NCI-H128 (cell line): Measurements from ENCODE around the gene MIGA1.
"Not testable (repeated sequence)": the region's sequence is repeated elsewhere in the genome, so short reads cannot be mapped to it uniquely, and the experiment has no call there.

ENCODE experiments used
- DNase-seq: peaks from one replicate; lab custom pipeline; 2025; ENCODE audit not compliant: unreplicated experiment; lab: John Stamatoyannopoulos, UW

MIGA1 gene

DNA sequence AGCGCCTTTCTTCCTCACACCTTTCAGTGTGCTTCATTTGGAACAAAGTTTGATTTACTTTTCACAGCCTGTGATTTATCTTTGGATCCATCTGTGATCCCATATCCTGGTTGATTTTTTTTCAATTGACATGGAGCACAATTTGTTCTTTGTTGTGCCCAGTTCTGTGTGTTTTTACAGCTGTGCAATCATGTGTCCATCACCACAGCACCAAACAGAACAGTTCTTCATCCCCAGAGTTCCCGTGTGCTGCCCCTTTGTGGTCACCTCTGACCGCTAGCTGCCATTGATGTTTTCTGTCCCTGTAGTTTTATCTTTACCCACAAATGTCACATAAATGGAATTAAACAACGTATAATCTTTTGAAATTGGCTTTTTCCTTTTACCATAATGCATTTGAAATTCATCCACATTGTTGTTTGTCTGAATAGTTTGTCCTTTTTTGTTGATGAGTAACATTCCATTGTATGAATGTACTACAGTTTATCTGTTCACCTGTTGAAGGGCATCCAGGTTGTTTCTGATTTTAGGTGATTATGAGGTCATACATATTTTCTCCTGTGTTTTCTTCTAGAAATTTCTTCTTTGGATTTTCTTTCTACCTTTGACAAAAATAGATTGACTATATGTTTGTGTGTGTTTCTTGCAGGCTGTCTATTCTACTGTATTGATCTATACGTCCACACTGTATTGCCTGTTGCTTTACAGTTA, 17.4 kb downstream of the MIGA1 start:
- no peak for DNase-seq

DNA sequence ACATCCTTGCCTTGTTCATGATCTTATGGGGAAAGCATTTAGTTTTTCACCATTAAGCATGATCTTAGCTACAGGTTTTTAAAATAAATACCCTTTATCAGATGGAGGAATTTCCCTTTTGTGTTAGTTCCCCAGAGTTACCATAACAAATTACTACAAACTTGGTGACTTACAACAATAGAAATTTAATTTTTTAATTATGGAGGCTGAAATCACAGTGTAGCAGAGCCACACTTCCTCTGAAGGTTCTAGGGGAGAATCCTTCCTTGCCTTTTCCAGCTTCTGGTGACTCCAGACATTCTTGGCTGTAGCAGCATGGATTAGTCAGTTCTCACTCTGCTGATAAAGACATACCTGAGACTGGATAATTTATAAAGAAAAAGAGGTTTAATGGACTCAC, 18.5 kb downstream of the MIGA1 start:
- DNase-seq = no peak

DNA sequence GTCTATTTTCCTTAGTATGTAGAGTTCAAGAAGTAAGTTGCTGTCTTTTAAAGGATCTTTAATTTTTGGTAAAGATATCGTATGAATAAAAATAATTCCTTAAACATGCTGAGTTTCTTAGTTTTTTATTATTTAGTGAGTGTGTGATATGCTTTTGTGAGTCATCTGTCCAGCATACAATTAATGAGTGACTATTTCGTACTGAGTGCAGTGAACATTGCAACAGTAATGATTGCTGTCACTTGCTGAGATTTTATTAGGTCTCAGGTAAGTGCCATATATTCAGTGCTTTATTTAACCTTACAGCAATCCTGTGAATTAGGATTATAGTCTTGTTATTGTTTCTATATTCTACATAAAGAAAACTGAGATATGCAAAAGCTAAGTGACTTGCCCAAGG, 22.6 kb downstream of the MIGA1 start:
- no peak for DNase-seq

DNA sequence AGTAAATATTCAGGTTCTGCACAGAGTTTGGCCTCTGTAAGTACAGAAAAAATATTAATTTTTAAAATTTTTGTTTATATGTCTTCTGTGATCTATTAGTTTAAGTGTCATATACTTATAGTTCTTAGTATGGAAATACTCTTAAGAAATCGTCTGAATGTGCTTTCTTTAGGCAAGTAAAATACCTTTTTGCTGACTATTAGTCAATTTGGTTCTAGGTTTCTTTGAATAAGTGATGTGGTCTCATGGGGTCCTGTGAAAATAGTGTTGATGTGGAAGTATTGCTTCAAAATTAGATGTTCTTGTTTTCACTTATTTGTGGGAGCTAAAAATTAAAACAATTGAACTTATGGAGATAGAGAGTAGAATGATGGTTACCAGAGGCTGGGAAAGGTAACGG, 23.9 kb downstream of the MIGA1 start:
- DNase-seq = no peak

DNA sequence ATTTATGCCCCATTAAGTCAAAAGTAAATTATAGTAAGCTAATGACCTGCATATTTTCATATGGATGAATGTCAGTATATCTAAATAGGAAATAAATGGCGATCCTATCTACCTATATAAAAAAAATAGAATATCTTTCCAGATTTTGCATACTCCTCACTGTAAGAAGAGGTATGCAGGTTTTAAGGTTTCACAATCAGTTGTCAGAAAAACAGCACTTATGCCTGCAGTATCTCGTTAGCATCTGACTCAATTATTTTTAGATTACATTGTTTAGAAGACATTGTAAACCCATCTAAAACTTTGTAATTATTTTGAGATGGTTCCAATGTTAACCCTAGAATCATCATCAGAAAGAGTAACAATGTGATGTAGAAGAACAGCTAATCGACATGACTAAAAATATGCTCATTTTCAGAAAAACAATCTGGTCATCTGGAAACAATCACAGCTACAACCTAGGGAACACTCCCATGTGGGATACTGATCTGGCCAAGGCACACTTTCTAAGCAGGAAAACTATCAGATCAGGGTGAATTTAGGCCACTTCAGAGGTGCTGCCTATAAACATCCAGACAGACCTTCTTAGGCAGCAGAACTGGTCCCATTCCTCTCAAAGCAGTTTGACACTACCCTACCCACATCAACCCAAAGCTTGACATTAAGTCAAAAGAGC, 30.5 kb downstream of the MIGA1 start:
- DNase-seq = not testable (repeated sequence)

DNA sequence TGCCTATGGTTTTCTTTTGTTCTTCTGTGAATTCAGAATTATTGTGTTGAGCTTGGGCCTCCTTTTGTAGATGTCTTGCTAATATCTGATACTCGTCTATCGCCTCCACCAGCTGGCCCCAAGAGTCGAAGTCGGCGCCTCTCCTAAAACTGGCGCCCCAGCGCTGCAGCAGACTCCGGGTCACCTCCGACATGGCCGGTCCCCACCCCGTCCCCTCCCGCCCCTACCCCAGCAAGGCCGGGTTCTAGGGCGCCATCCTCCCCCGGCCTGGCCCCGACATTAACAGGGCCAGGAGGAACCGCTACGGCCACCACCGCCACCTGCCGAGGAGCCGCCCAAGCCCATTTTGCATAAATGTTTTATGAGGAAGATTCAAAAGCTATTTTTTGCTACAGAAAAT, 32.1 kb downstream of the MIGA1 start:
- not testable (repeated sequence) for DNase-seq

DNA sequence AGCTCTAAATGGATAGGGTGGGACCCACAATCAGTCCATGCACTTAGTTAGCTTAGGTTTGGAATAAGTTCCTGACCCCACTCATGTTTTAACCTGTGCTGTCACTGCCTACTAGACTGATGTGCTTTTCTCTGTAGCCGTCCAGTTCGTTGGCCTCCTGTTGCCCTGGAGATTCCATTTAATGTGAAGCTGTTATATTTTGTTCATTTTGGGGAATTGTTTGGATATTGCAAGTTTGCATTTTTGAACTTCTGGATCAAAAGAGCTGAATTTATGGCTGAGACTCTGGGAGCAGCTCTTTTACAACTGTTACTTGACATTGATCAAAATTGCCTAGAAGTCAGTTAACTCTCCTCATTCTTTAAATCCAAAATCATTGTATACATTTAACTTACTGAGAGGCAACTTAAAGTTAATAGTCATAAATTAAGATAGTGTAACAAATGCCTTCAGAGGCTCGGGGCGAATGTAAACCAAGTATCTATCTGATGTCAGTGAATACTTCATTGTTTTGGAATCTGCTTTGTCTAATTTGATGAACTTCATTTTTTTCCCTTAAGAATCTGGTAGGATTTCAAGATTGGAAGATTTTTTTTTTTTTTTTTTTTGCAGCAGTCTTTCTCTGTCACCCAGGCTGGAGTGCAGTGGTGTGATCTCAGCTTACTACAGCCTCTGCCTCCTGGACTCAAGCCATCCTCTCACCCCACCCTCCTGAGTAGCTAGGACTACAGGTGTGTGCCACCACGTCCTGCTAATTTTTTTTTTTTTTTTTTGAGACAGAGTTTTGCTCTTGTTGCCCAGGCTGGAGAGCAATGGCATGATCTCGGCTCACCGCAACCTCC, 38.1 kb downstream of the MIGA1 start:
- DNase-seq = no peak

DNA sequence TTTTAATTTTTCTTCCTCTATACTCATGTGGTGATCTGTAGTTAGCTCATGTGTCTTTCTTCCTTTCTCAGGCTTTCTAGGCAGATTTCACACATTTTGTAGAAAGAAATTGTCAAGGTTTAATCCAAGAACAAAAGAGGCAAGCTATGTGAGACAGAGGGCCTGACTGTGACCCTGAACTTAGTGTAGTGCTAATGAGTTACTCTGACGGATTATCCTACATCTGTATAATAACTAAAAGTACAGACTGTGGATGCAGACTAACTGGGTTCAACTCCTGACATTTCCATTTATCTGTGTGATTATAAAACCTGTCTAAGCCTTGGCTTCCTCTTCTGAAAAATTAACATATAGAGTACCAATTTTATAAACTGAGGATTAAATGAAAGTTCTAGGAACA, 40.7 kb downstream of the MIGA1 start:
- DNase-seq = no peak

DNA sequence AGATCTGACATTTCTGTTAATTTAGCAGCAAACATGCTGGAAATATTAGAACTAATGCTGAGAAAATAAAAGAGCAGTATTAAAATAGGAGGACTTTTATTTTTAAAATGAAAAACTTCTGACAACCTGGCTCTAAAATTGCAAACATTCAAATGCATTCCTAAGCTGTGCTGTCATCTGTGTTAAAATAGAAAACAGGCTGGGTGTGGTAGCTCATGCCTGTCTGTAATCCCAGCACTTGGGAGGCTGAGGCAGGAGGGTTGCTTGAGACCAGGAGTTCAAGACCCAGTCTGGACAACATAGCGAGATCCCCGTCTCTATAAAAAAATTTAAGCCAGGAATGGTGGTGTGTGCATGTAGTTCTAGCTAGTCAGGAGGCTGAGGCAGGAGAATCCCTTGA, 44.6 kb downstream of the MIGA1 start:
- DNase-seq = no peak

DNA sequence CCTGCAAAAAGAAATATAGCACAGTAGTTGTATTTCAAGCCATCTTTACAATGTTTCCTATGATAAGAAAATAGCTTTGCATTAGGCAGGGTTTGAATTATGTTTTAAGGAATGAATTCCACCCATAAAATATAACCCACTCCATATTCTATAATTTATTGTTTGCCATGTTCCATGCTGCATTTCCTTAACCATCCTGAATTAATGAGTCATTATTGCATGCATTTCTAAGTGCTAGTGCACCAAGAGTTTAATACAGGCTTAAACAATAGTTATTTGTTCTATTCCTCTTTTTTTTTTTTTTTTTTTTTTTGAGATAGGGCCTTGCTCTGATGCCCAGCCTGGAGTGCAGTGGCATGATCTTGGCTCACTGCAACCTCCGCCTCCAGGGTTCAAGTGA, 45.2 kb downstream of the MIGA1 start:
- no peak for DNase-seq

DNA sequence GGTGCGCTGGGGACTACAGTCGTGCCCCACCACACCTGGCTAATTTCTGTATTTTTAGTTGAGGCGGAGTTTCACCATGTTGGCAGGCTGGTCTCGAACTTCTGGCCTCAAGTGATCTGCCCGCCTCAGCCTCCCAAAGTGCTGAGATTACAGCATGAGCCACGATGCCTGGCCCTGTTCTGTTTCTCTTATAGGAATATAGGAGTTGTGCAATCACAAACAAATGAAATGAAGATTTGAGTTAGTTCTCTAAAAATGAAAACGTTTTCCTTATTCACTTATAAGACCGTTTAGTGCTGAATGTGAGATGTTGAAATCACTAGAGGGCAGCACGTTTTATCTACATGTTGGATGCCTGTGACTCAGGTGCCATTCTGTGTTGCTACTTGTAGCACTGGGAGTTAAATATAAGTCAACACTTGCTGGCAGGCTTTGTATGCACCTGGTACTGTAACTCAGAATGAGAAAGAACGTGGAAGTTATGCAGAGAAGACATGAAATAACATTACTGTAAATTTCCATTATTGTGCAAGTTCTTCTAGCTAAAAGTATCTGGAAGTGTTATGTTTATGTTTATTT, 45.8 kb downstream of the MIGA1 start:
- DNase-seq = no peak

DNA sequence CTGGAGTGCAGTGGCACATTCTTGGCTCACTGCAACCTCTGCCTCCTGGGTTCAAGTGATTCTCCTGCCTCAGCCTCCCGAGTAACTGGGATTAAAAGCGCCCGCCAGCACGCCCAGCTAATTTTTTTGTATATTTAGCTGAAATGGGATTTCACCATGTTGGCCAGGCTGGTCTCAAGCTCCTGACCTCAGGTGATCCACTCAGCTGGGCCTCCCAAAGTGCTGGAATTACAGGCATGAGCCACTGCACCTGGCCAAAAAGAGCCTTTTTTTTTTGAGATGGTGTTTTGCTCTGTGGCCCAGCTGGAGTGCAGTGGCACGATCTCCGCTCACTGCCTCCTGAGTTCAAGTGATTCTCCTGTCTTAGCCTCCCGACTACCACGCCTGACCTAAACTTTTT, 47.4 kb downstream of the MIGA1 start:
- DNase-seq = not testable (repeated sequence)

DNA sequence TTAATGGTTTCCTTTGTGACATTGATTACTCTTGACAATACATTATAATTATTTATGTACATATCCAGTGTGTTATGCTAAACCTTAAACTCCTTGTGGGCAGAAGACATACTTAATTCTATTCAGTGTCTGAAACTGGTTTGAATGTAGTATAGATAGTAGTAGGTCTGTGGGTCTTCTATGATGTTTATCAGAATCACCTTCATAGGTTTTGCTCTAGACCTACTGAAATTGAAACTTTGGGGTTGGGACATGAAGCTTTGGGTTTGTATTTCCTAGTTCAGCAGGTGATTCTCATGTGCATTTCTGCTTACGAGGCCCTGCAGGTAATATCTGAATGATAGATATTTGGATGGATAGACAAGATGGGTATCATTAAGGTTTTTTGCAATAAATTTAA, 48.6 kb downstream of the MIGA1 start:
- DNase-seq = no peak

DNA sequence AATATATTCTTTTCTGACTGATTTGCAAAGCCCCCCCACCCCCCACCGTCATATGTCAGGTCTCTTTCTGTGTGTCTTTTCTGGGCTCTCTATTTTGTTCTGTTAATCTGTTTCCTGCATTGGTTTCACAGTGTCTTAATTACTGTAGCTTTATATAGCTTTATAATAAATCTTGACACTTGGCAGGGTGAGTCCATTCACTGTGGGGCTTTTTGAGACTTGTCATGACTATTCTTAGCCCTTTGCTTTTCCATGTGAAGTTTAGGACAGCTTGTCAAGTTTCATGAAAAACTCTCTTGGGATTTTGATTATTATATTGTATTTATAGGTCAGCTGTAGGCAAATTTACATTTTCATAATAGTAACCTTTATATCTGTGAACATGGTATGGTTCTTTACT, 50.4 kb downstream of the MIGA1 start:
- DNase-seq = no peak

DNA sequence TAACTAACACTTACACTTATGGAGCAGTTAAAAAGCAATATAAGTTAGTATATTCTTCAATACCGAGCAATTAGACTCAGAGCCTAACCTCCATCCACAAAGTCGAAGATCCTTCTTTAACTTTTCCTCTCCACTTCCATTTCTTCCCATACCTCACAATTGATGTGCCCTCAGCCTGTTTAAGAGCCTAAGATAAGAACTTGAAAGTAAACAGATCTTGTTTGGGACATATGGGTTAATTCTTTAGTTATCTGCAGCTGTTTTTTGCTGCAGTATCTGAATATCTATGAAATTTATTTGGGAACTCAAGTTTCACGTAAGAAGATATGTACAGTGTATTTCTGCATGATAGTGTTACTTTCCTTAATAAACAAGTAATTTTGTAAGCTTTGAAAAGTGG, 51.5 kb downstream of the MIGA1 start:
- DNase-seq = no peak

DNA sequence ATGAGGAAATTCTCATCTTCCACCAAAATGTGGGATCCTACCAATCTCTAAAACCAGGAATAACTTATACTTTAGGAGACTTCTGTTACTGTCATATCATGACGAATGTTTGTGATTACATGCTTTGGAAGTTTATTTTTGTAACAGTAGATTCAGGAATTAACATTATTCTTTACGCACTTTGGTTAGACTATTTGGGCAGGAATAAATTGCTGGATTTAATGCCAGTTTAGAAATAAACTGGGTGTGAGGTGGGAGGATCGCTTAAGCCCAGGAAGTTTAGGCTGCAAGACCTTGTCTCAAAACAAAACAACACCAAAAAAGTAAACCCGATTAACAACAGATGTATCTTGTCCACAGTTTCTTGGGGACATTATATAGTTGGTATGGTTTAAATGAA, 52.1 kb downstream of the MIGA1 start:
- DNase-seq = no peak

DNA sequence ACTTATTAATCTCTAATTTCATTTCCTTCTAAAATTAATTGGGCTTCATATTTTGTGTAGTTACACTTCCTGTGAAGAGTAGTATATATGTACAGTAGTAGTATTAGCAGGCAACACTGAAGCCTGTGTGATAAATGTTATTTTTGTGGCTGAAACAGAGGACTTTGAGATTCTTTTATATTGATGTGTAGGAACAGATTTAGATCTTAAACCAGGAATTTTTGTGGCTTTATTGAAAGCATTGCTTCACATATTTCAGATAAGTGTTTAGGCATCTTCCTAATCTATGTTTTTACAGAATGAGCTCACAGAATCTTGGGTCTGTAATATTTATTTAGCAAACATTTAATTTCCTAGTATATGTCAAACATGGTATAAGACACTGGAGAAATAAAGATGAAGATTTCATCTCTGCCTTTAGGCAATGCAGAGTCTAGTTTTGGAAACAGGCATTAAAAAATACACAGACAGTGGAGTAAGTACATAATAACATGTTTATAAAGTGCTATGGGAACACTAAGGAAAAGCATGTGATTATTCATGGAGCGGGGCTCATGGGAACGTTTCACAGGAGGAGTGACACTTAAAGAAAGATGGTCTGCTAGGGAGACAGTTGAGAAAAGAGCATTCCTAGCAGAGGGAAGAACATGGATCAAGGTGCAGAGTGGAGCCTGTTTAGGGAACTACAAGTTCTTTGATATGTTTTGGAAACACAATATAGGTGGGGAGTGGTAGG, 52.7 kb downstream of the MIGA1 start:
- DNase-seq = no peak

DNA sequence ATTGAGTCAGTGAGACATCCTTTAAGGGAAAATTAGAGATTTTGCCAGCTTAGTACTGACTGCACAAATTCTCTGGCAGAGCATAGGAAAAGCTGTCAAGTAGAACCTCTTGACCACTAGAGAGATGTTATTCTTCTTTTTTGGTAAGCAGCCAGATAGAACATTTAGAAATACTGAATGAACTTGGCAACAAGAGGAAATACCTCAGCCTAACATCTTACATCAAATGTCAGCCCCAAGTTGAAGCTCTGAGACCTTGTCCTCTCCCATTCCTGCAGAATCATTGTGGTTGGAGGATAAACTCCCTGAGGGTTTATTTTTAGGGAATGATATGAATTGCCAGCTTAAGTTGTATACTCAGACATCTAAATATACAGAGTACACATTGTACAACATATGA, 53.5 kb downstream of the MIGA1 start:
- no peak for DNase-seq

DNA sequence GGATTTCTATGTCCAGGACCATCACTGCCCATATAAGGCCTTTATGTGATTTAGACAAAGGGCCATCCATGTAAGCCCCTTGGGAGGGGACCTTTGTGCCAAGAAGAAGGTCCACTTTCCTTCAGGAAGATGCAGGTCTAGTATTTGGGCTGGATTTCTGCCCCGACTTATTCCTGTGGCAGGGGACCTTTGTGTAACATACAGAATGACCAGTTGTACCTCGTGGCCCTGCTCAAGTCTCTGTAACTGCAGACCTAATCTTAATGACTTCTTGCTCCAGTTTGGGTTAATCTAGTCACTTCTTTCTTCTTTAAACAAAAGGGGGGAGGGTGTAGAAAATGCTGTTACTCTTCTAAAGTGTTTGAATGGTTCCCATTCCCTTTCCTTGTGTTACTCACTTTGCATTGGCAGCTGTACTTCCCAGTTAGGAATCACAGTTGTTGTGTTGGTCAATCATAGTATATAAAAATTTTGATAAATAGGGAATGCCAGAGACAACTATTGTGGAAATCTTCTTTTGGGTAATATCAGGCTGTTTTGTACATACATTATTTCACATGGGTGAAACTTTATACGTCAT, 54.2 kb downstream of the MIGA1 start:
- DNase-seq = no peak

DNA sequence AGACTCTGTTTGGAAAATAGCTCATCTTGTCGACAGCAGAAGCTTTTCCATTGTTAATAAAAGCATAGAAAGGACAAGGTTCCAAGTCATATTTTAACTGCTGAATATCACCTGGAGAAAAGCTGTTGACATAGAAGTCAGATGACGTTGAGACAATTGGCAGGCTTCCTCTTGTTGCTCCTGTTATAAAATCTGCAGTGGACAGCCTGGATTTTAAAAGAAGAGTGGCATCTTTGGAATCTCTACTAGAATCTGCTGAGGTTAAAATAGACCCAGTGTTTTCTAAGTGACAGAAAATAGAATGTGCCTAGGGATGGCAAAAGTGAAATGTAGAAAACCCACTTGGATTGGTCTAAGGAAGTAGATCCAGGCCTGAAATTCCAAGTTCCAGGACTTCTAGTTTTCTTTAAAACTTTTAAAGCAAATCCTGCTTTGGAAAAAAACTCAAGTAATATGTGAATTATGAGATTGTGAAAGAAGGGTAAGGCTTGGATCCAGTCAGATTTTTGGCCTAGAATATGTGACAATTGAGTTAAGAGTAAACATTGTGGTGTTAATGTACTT, 55.4 kb downstream of the MIGA1 start:
- DNase-seq = no peak
